Heart left ventricle (tissue), 16 donors: ENCODE measurements around the gene ABLIM2. TPM values are rescaled to one million over a fixed set of nuclear protein-coding genes. Genes with fewer than 3 reads are reported as not detected.

ENCODE experiments used
- ATAC-seq, 4 donors: fragments of 200-7000 bp; cut with Tn5 transposase; one replicate each; pipeline ENCODE4 v1.9.1; 2020 to 2022; ENCODE audit warnings: moderate library complexity in 4 of 4, mild to moderate bottlenecking in 3 of 4, moderate number of reproducible peaks in 1 of 4
- DNase-seq, 5 donors: peaks; one replicate each; pipeline ENCODE4 v3.0.0-alpha.2; 2020
- H3K27ac ChIP-seq, 12 donors: fragments of 200-600 bp; sonication (generic) in 4 of 12; one replicate each; pipeline versions ENCODE4 v1.5.0 to v1.8.0; 2016 to 2022; ENCODE audit warnings: mild to moderate bottlenecking in 2 of 12
- H3K27me3 ChIP-seq, 9 donors: fragments of 200-600 bp; sonication (generic) in 2 of 9; one replicate each; pipeline versions ENCODE4 v1.5.1 to v1.8.0; 2016 to 2022; ENCODE audit warnings: mild to moderate bottlenecking in 3 of 9
- H3K36me3 ChIP-seq, 9 donors: fragments of 200-600 bp; sonication (generic) in 2 of 9; one replicate each; pipeline versions ENCODE4 v1.5.0 to v1.8.0; 2018 to 2022; ENCODE audit warnings: mild to moderate bottlenecking in 2 of 9
- H3K4me1 ChIP-seq, 12 donors: fragments of 200-600 bp; sonication (generic) in 4 of 12; one replicate each; pipeline versions ENCODE4 v1.5.0 to v1.8.0; 2016 to 2022; ENCODE audit warnings: mild to moderate bottlenecking in 3 of 12
- H3K4me3 ChIP-seq, 12 donors: fragments of 200-600 bp; sonication (generic) in 4 of 12; one replicate each; pipeline versions ENCODE4 v1.5.0 to v1.8.0; 2017 to 2022; ENCODE audit warnings: mild to moderate bottlenecking in 9 of 12, moderate library complexity in 4 of 12
- H3K9me3 ChIP-seq, 12 donors: fragments of 200-600 bp; sonication (generic) in 4 of 12; one replicate each; pipeline versions ENCODE4 v1.5.0 to v1.8.0; 2016 to 2022; ENCODE audit warnings: mild to moderate bottlenecking in 1 of 12
- POLR2A ChIP-seq, 2 donors: fragments of 450-650 bp; IDR thresholded peaks; one replicate each; pipeline ENCODE4 v1.6.1; 2017; ENCODE audit warnings: antibody characterized with exemption in 2 of 2, mild to moderate bottlenecking in 2 of 2, moderate library complexity in 2 of 2
- WGBS, 4 donors: extraction: QIAGEN DNeasy Blood & Tissue Kit in 2 of 4; methylation state at CpG; one replicate each; pipeline versions ENCODE4 v1.1.5 to v1.1.7; 2013 to 2018; 5-methylcytosine and 5-hydroxymethylcytosine counted together
- intact Hi-C, 10 donors: fragments of 100-400 bp; cut with DNase I; formaldehyde crosslinking; loops; one replicate each; pipeline versions ENCODE4 v1.11.1 to v1.14.2; 2022
- polyA plus RNA-seq, 2 donors: library from polyadenylated mRNA; stranded (reverse); fragments of 200-250 nt; gene quantifications; one replicate each; pipeline ENCODE4 v1.2.3, GENCODE V29; 2013
- total RNA-seq, 9 donors: library from RNA; depleted of rRNA in 2 of 9; stranded (reverse); fragments of >200 nt in 2 of 9; fragmentation: NEBNext Ultra II Directional in 3 of 9; extraction: Animal tissue kit (Norgen Biotek cat#: 25700) in 3 of 9; gene quantifications; one replicate each; pipeline versions ENCODE4 v1.1.0 to v1.2.4, GENCODE V29; 2016 to 2023
- TF ChIP-seq, protein P1 (sequence below), 12 donors: fragments of 200-600 bp; sonication (generic) in 4 of 12; IDR thresholded peaks; one replicate each; pipeline versions ENCODE4 v1.5.0 to v1.8.0; 2018 to 2022; ENCODE audit warnings: antibody characterized with exemption in 12 of 12, mild to moderate bottlenecking in 5 of 12
- donor health status: ischemic (EF 13 %, LVEDD 7.1; RV severe dilation, severe dysfunction).
- donor health status: healthy with polysubstance abuse.
- donor health status: DM: no; HTN: yes; CAD: no.
- donor health status: DM: no; HTN: no; CAD: no.
- donor health status: ischemic (EF 25% LVEDD 6.9; RV normal size, moderate dysfunction).
- donor health status: ischemic (EF 25% LVEDD 5.7; RV mildly dilated, moderate dysfunction).
- donor health status: healthy.
- donor health status: DM: yes; HTN: yes; CAD: no.
- donor health status: ischemic (EF 35%, LVEDD 5.7; RV mildly dilated, moderate dysfunction).
- donor health status: nonischemic (EF 11% LVEDD 7.7; RV severe dilation, severe dysfunction).
- donor health status: DM: yes; HTN: yes; CAD: no.
- donor health status: PGD.
- donor health status: ischemic (EF 29% LVEDD 5.4; RV normal size, mild dysfunction).
- donor health status: nonischemic (EF 23%, LVEDD 6.1; RV moderate dilation, normal function).

ABLIM2 gene
- total and polyA plus RNA-seq, 11 donors = 11.1 to 27.9 (median 18.4) TPM

DNA sequence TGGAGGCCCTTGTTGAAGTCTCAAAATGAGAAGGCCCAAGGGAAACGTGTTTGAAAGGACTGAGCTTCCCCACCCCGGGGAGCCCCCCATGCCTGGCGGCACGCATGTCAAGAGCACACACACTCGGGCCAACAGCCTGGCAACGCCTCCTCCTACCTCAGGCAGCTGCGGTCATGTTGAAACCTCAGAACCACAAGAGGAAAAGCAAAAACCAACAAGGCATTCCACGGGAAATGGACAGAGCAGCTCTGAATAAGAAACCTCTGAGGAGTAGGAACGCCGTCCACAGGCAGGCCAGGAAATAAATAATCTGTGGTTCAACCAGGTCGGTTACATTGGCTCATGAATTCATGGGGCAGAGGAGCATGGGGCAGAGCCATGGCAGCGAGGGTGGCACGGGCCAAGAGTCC, 123.2 kb downstream of the ABLIM2 start:
- 68 to 78% (median 70%) methylated on average over 13 of the region's 13 CpGs for WGBS, 4 donors
- TF ChIP-seq, protein P1, sequence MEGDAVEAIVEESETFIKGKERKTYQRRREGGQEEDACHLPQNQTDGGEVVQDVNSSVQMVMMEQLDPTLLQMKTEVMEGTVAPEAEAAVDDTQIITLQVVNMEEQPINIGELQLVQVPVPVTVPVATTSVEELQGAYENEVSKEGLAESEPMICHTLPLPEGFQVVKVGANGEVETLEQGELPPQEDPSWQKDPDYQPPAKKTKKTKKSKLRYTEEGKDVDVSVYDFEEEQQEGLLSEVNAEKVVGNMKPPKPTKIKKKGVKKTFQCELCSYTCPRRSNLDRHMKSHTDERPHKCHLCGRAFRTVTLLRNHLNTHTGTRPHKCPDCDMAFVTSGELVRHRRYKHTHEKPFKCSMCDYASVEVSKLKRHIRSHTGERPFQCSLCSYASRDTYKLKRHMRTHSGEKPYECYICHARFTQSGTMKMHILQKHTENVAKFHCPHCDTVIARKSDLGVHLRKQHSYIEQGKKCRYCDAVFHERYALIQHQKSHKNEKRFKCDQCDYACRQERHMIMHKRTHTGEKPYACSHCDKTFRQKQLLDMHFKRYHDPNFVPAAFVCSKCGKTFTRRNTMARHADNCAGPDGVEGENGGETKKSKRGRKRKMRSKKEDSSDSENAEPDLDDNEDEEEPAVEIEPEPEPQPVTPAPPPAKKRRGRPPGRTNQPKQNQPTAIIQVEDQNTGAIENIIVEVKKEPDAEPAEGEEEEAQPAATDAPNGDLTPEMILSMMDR (IDR thresholded peaks at IDR 0.05) = no peak
- no peak for TF ChIP-seq POLR2A (IDR thresholded peaks at IDR 0.05)

DNA sequence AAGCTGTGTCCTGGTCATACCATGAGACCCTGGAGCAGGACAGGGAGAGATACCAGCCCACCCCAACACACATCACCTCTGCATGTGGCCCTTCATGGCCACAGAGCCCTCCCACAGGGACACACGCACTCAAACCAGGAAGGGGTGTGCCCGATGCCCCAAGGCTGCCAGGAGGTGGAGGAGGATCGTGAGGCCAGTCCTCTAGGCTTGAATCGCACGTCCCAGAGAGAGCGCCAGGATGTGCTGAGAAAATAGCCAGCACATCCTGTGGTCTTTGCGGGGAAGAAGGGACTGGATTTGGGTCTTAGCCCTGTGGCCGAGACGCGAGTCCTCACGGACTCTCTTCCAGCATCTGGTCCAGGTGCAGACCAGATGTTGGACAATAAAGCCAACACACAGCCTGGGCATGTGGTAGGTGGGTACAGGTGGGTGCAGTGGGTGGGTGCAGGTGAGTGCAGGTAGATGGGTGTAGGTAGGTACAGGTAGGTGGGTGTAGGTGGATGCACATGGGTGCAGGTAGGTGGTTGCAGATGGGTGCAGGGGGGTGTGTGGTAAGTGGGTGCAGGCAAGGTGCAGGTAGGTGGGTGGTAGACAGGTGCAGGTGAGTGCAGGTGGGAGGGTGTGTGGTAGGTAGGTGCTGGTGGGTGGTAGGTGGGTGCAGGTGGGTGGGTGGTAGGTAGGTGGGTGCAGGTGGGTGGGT, 124.6 kb downstream of the ABLIM2 start:
- peaks cover 0 to 8% (median 0%) of the 10 kb centered on the region in 9 donors for H3K36me3 ChIP-seq
- TF ChIP-seq POLR2A (IDR thresholded peaks at IDR 0.05) = no peak
- H3K9me3 ChIP-seq = no peaks in the 10 kb centered on the region
- DNase-seq (no peak), ATAC-seq (no peak)
- no peak overlapping the region for H3K27ac ChIP-seq
- H3K27me3 ChIP-seq = no peaks in the 10 kb centered on the region
- H3K4me1 ChIP-seq = no peaks in the 10 kb centered on the region
- intact Hi-C loops = no loop called here
- no peak overlapping the region for H3K4me3 ChIP-seq
- WGBS, 4 donors = 76 to 82% (median 78%) methylated on average over 11 of the region's 11 CpGs

More for the DNA sequence above, 123.2 kb downstream of the ABLIM2 start:
- Histone ChIP-seq H3K36me3 (peaks cover 0 to 8% (median 0%) of the 10 kb centered on the region in 9 donors), H3K27me3 (no peaks in the 10 kb centered on the region), H3K9me3 (no peaks in the 10 kb centered on the region), H3K4me1 (no peaks in the 10 kb centered on the region), H3K27ac (no peak overlapping the region), H3K4me3 (no peak overlapping the region)
- DNase-seq (no peak), ATAC-seq (no peak)
- intact Hi-C loops = no loop called here

DNA sequence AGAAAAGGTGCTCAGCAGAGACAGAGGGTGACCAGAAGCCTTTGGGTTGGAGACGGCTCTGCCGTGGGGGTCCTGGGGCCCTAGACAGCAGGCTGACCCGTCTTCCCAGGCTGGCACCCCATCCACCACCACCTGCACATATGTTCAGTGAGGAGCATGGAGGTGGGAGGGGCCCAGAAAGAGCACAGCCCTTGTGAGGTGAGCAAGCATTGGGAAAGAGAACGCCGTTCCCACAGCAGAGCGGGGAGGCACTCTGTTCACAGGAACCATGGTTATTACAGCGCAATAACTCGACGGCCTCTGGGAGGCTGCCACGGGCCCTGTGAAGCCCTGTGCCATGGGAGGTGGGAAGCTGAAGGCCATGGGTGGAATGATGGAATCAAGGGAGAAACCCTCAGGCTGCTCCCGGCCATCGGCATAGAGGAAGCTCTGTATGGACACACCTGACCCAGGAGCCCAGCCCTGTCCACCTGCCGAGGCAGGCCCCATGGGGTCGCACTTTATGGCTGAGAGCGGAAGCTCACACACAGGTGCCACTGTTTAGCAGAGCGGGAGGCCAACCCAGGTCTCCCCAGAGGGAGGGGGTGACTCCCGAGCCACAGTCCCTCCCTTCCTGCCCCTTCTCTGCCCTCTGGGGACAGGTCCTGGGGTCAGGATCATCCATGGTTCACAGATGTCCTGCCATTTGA, 125.4 kb downstream of the ABLIM2 start:
- ATAC-seq (no peak), DNase-seq (no peak)
- WGBS, 4 donors = 88 to 93% (median 91%) methylated on average over 9 to 17 of the region's 17 CpGs
- no peaks in the 10 kb centered on the region for H3K9me3 ChIP-seq
- H3K4me1 ChIP-seq = no peaks in the 10 kb centered on the region
- H3K27ac ChIP-seq = no peak overlapping the region
- peaks cover 0 to 8% (median 0%) of the 10 kb centered on the region in 9 donors for H3K36me3 ChIP-seq
- intact Hi-C loops = no loop called here
- TF ChIP-seq, protein P1 (IDR thresholded peaks at IDR 0.05) = no peak
- TF ChIP-seq POLR2A (IDR thresholded peaks at IDR 0.05) = no peak
- H3K27me3 ChIP-seq = no peaks in the 10 kb centered on the region
- no peak overlapping the region for H3K4me3 ChIP-seq

DNA sequence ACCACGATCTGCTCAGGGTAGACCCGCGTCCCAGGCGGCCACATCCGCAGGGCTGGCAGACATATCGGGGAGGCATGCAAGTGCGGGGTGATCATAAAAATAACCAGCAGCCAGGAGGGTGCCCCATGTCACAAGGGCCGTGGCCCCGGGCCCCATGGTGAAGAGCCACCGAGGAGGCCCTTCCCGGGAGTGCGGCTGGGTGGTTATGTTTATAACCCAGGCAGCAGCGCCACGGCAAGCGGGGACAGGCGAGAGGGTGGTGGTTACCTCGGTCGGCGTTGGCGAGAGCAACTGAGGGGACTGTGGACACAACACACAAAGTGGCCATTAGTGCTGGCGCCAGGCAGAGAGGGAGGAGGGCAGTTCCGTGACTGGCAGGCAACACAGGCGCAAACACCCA, 126.2 kb downstream of the ABLIM2 start:
- ATAC-seq = no peak
- 90 to 94% (median 92%) methylated on average over 21 to 23 of the region's 23 CpGs for WGBS, 4 donors
- H3K27ac ChIP-seq = no peak overlapping the region

More for the DNA sequence above, 126.2 kb downstream of the ABLIM2 start:
- Histone ChIP-seq H3K9me3 (no peaks in the 10 kb centered on the region), H3K36me3 (peaks cover 0 to 8% (median 0%) of the 10 kb centered on the region in 9 donors), H3K4me3 (no peak overlapping the region), H3K4me1 (no peaks in the 10 kb centered on the region), H3K27me3 (no peaks in the 10 kb centered on the region)
- TF ChIP-seq POLR2A (IDR thresholded peaks at IDR 0.05) = no peak
- TF ChIP-seq, protein P1 (IDR thresholded peaks at IDR 0.05) = no peak
- no peak for DNase-seq
- intact Hi-C loops = no loop called here
